RWPE2 (cell line): ENCODE measurements around the gene CNTNAP2.

Source experiments
- ATAC-seq: fragments of 200-7000 bp; cut with Tn5 transposase; 3 replicates; pipeline ENCODE4 v1.9.1; 2021; ENCODE audit warnings: low read depth
- DNase-seq: peaks from one replicate; pipeline ENCODE4 v3.0.0-alpha.2; 2020; ENCODE audit warnings: low spot score
- H3K27ac ChIP-seq: fragments of 450-650 bp; 2 replicates; pipeline ENCODE4 v1.5.1; 2017; ENCODE audit warnings: mild to moderate bottlenecking; ENCODE audit not compliant: poor library complexity, severe bottlenecking
- H3K27me3 ChIP-seq: fragments of 250-450 bp; sonication (Bioruptor Pico); 2 replicates; pipeline ENCODE4 v1.5.1; 2021; ENCODE audit warnings: mild to moderate bottlenecking, moderate library complexity; ENCODE audit not compliant: insufficient read depth, poor library complexity, severe bottlenecking
- H3K36me3 ChIP-seq: fragments of 250-450 bp; sonication (Bioruptor Pico); 2 replicates; pipeline ENCODE4 v1.5.1; 2020; ENCODE audit warnings: low read depth, mild to moderate bottlenecking, moderate library complexity
- H3K4me1 ChIP-seq: fragments of 250-450 bp; sonication (Bioruptor Pico); 2 replicates; pipeline ENCODE4 v1.5.1; 2021; ENCODE audit warnings: mild to moderate bottlenecking, moderate library complexity; ENCODE audit not compliant: insufficient read depth, poor library complexity, severe bottlenecking
- H3K4me3 ChIP-seq: fragments of 250-450 bp; sonication (Bioruptor Pico); 2 replicates; pipeline ENCODE4 v1.5.1; 2021; ENCODE audit warnings: mild to moderate bottlenecking, moderate library complexity; ENCODE audit not compliant: severe bottlenecking
- H3K9me3 ChIP-seq: fragments of 250-450 bp; sonication (Bioruptor Pico); 2 replicates; pipeline ENCODE4 v1.5.1; 2021; ENCODE audit warnings: mild to moderate bottlenecking, moderate library complexity; ENCODE audit not compliant: severe bottlenecking
- TF ChIP-seq, protein P1 (sequence below): fragments of 450-650 bp; IDR thresholded peaks from one replicate; pipeline ENCODE4 v1.5.1; 2017; ENCODE audit warnings: mild to moderate bottlenecking, moderate library complexity; ENCODE audit not compliant: poor library complexity, severe bottlenecking

CNTNAP2 gene

DNA sequence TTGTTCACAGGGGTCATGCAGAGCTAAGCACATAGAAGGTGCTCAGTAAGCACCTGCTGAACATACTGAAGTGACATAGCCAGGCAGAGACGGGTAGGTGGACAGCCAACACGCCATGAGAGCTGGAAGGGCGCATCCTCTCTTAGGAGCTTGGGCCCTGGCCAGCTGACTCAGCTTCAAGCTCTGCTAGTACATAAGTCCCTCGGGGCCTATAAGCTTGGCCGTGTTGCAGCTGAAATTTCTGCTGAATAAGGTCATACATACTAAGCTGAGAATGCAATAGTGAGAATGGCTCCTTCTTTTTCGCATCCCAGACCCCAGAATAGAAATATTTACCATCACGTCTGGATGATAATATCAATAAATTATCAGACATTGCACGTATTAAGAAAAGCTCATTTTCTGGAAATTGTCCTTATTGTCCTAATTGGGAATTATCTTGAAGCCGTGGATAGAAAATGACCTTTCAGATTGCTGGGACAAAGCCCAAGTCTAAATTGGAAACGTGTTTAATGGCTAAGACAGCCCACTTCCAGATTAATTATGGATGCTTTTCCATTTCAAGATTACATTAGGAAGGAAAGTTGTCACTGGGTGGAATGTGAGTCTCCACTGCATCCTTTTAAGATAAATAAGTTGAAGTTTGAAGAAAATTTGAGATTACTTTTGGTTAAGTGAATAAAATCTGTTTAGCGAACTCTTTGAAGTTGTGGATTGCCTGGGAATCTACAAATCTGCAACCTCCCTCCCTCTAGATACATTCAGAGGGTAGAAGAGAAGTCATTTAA lies 2186.9 kb downstream of the CNTNAP2 start:
- Histone ChIP-seq H3K9me3 (no peaks in the 10 kb centered on the region), H3K27me3 (no peaks in the 10 kb centered on the region), H3K4me3 (no peak overlapping the region), H3K27ac (peak overlapping the region; percentile 14), H3K4me1 (peaks cover 5% of the 10 kb centered on the region), H3K36me3 (no peaks in the 10 kb centered on the region)
- DNase-seq (peak; percentile 84), ATAC-seq (peak; percentile 100)
- TF ChIP-seq, protein P1, sequence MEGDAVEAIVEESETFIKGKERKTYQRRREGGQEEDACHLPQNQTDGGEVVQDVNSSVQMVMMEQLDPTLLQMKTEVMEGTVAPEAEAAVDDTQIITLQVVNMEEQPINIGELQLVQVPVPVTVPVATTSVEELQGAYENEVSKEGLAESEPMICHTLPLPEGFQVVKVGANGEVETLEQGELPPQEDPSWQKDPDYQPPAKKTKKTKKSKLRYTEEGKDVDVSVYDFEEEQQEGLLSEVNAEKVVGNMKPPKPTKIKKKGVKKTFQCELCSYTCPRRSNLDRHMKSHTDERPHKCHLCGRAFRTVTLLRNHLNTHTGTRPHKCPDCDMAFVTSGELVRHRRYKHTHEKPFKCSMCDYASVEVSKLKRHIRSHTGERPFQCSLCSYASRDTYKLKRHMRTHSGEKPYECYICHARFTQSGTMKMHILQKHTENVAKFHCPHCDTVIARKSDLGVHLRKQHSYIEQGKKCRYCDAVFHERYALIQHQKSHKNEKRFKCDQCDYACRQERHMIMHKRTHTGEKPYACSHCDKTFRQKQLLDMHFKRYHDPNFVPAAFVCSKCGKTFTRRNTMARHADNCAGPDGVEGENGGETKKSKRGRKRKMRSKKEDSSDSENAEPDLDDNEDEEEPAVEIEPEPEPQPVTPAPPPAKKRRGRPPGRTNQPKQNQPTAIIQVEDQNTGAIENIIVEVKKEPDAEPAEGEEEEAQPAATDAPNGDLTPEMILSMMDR, result no peak

DNA sequence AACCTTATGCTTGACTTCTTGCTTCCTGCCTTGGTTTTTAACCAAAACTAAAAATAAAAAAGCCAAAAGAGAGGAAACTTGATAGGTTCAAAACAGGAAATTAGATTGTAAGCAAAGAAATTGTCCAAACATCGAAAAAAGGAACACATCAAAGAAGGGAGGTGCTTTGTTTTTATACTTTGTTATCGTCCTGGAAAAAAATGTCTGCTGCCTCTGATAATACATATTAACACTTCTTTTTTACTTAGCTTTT lies 2187.4 kb downstream of the CNTNAP2 start:
- DNase-seq (no peak), ATAC-seq (no peak)
- Histone ChIP-seq H3K4me3 (no peak overlapping the region), H3K27ac (no peak overlapping the region), H3K9me3 (no peaks in the 10 kb centered on the region), H3K27me3 (no peaks in the 10 kb centered on the region), H3K36me3 (no peaks in the 10 kb centered on the region), H3K4me1 (peaks cover 5% of the 10 kb centered on the region)
- TF ChIP-seq, protein P1, result no peak

DNA sequence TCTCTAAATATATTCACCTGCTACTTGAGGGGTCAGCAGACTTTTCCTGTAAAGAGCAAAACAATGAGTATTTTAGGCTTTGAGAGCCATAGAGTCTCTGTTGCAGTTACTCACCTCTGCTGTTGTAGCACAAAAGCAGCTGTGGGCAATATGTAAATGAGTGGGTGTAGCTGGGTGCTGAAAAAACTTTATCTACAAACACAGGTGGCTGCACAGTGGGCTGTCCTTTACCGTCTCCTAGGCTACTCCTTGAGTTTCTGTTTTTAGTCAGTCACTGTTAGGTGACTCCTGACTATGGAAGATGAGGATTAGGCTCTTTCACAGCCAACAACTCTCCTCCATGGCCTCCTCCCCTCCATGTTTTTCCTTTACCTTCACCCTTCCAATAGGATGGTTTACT lies 2187.9 kb downstream of the CNTNAP2 start:
- peaks cover 5% of the 10 kb centered on the region for H3K4me1 ChIP-seq
- TF ChIP-seq, protein P1, result no peak
- H3K27me3 ChIP-seq, result no peaks in the 10 kb centered on the region
- no peaks in the 10 kb centered on the region for H3K36me3 ChIP-seq
- no peak overlapping the region for H3K4me3 ChIP-seq
- DNase-seq (no peak), ATAC-seq (no peak)
- H3K9me3 ChIP-seq, result no peaks in the 10 kb centered on the region
- no peak overlapping the region for H3K27ac ChIP-seq

DNA sequence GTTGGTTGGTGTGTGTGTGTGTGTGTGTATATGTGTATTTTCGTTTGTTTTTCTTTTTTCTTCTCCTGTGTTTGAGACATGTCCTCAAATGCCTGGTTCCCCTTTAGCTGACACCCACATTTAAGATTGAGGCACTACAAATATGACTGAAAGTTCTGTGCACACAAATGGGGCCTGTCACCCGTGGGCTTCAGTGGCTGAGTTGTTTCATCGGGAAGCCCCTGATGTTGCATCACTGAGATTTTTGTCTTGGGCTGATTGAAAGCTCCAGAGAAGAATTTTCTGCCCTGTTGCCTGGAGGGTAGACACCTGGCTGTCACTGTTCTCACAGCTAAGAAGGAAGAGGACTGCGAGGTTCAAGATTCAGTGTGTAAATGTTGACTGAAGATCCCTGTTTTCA lies 2190.2 kb downstream of the CNTNAP2 start:
- no peak for ATAC-seq
- TF ChIP-seq, protein P1, result no peak

DNA sequence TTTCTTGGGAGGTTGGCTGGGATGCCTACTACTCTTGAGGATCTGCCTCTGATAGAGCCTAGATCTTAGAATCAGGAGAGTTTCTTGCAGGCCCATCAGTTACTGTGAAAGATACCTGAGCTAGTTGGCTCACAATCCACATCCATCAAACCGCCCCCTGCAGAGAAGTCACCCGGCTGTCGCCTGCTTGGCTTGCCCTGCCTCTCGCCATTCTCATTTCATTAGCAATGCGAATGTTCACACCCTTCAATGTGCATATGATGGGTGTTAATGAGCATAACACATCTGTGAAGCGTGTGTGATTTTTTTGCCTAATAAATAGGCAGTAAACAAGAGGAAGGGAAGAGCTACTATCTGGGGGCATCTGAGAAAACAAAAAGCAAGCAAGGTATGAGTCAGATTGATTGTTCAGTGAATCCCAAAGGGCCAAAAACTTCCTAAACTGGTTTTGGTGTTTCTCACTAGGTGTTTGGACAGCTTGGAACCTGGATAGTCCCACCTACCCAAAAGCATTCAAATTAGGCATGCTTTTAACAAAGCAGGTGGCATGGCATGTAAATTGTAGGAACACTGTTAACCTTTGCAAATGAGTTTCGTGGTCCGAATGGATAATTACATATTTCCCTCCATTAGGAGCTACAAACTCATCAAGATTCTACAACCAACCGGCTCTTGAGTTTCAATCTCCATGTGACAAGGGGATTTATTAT lies 2201.7 kb downstream of the CNTNAP2 start:
- H3K27ac ChIP-seq, result no peak overlapping the region
- DNase-seq (no peak), ATAC-seq (no peak)
- H3K4me3 ChIP-seq, result no peak overlapping the region
- H3K36me3 ChIP-seq, result no peaks in the 10 kb centered on the region
- no peaks in the 10 kb centered on the region for H3K4me1 ChIP-seq
- TF ChIP-seq, protein P1, result no peak
- no peaks in the 10 kb centered on the region for H3K27me3 ChIP-seq
- H3K9me3 ChIP-seq, result no peaks in the 10 kb centered on the region

More for the DNA sequence above, 2190.2 kb downstream of the CNTNAP2 start:
- Histone ChIP-seq H3K9me3 (no peaks in the 10 kb centered on the region), H3K4me1 (peaks cover 5% of the 10 kb centered on the region), H3K27me3 (no peaks in the 10 kb centered on the region), H3K36me3 (no peaks in the 10 kb centered on the region), H3K27ac (no peak overlapping the region), H3K4me3 (no peak overlapping the region)
- no peak for DNase-seq
